GM23248 (cell line): ENCODE measurements around the gene RUVBL2. TPM values are rescaled to one million over a fixed set of nuclear protein-coding genes. Genes with fewer than 3 reads are reported as not detected.

Experiments used
- DNase-seq: peaks from one replicate; pipeline ENCODE4 v3.0.0-alpha.2; 2015
- H2AFZ ChIP-seq: fragments of 200-600 bp; sonication (generic); 2 replicates; pipeline ENCODE4 v1.6.1; 2016; ENCODE audit warnings: antibody characterized with exemption
- H3F3A ChIP-seq: fragments of 200-600 bp; sonication (generic); 2 replicates; pipeline ENCODE4 v1.6.1; 2016; ENCODE audit warnings: mild to moderate bottlenecking, antibody characterized with exemption, mixed run types; ENCODE audit not compliant: insufficient read depth
- H3K27ac ChIP-seq: fragments of 200-600 bp; sonication (generic); 2 replicates; pipeline ENCODE4 v1.5.1; 2016; ENCODE audit warnings: mild to moderate bottlenecking
- H3K27me3 ChIP-seq: fragments of 200-600 bp; sonication (generic); replicated peaks from 2 replicates; pipeline ENCODE4 v1.6.1; 2016; ENCODE audit warnings: mild to moderate bottlenecking; ENCODE audit not compliant: insufficient read depth
- H3K36me3 ChIP-seq: fragments of 200-600 bp; sonication (generic); 2 replicates; pipeline ENCODE4 v1.6.1; 2016; ENCODE audit warnings: low read depth, mild to moderate bottlenecking
- H3K4me1 ChIP-seq: fragments of 200-600 bp; sonication (generic); 2 replicates; pipeline ENCODE4 v1.6.1; 2016; ENCODE audit warnings: mild to moderate bottlenecking; ENCODE audit not compliant: insufficient read depth
- H3K4me2 ChIP-seq: fragments of 200-600 bp; sonication (generic); one replicate; pipeline ENCODE4 v1.6.1; 2016; ENCODE audit warnings: mild to moderate bottlenecking; ENCODE audit not compliant: unreplicated experiment
- H3K4me3 ChIP-seq: fragments of 200-600 bp; sonication (generic); 2 replicates; pipeline ENCODE4 v1.5.1; 2016; ENCODE audit warnings: mild to moderate bottlenecking
- H3K79me2 ChIP-seq: fragments of 200-600 bp; sonication (generic); 2 replicates; pipeline ENCODE4 v1.6.1; 2016; ENCODE audit warnings: mild to moderate bottlenecking; ENCODE audit not compliant: insufficient read depth
- H3K9ac ChIP-seq: fragments of 200-600 bp; sonication (generic); 2 replicates; pipeline ENCODE4 v1.6.1; 2016; ENCODE audit warnings: mild to moderate bottlenecking
- H3K9me2 ChIP-seq: fragments of 200-600 bp; sonication (generic); 2 replicates; pipeline ENCODE4 v1.6.1; 2016; ENCODE audit warnings: mixed run types, mild to moderate bottlenecking, moderate library complexity; ENCODE audit not compliant: insufficient read depth
- H3K9me3 ChIP-seq: fragments of 200-600 bp; sonication (generic); one replicate; pipeline ENCODE4 v1.6.1; 2017; ENCODE audit warnings: low read depth
- H4K20me1 ChIP-seq: fragments of 200-600 bp; sonication (generic); 2 replicates; pipeline ENCODE4 v1.6.0; 2016; ENCODE audit not compliant: insufficient read depth
- EZH2 ChIP-seq: fragments of 200-600 bp; sonication (generic); IDR thresholded peaks from 2 replicates; pipeline ENCODE4 v1.6.1; 2018; ENCODE audit warnings: antibody characterized with exemption, mild to moderate bottlenecking; ENCODE audit not compliant: insufficient read depth, poor library complexity, severe bottlenecking
- EZH2phosphoT487 ChIP-seq: fragments of 200-600 bp; sonication (generic); IDR thresholded peaks from 2 replicates; pipeline ENCODE4 v1.6.1; 2018; ENCODE audit warnings: antibody characterized with exemption, moderate library complexity, mild to moderate bottlenecking, low read depth; ENCODE audit not compliant: insufficient read depth
- WGBS, 2 experiments: methylation state at CpG; one replicate each; pipeline ENCODE4 v1.1.6; 2015 to 2017; ENCODE audit warnings: low lambda C conversion rate in 2 of 2, low coverage in 1 of 2; ENCODE audit errors: missing lambda C conversion rate in 2 of 2; 5-methylcytosine and 5-hydroxymethylcytosine counted together
- in situ Hi-C: fragments of 300-500 bp; cut with MboI; formaldehyde crosslinking; loops from 2 replicates; pipeline ENCODE4 v1.15.0; 2020
- polyA plus RNA-seq: library from polyadenylated mRNA; unstranded; fragments of >200 nt; fragmentation: Nextera tagmentation; extraction: Ambion mirVana; gene quantifications from 2 replicates; pipeline ENCODE4 v1.2.1, GENCODE V29; 2016
- total RNA-seq: library from RNA; depleted of rRNA; stranded (reverse); fragments of >200 nt; shearing (Covaris generic); gene quantifications from 2 replicates; pipeline ENCODE4 v1.2.3, GENCODE V29; 2014

RUVBL2 gene
- total and polyA plus RNA-seq, 2 experiments from 2014 or later = 129 to 177 TPM

DNA sequence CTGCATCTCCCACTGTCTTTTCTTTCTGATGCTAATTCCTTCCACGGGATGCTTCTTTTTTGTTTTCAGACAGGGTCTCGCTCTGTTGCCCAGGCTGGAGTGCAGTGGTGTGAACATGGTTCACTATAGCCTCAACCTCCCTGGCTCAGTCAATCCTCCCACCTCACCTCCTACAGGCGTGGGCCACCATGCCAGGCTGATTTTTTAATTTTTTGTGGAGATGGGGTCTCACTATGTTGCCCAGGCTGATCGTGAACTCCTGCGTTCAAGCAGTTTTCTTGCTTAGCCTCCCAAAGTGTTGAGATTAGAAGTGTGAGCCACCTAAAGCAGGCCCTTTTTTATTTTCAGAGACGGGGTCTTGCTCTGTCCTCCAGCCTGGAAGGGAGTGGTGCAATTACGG, 5.4 kb upstream of the RUVBL2 start:
- Histone ChIP-seq H3K4me2 (no peak overlapping the region), H3K79me2 (peaks cover 58% of the 10 kb centered on the region), H3K36me3 (peaks cover 40% of the 10 kb centered on the region), H3F3A (0 out of 2 replicates have a peak, but pooled peaks cover 6% of the 10 kb centered on the region), H3K27ac (no peak overlapping the region), H3K4me1 (peaks cover 10% of the 10 kb centered on the region; the same call in 1 of the 2 replicates), H2AFZ (no peak overlapping the region), H3K9ac (no peak overlapping the region), H3K27me3 (no peaks in the 10 kb centered on the region), H3K9me2 (no peaks in the 10 kb centered on the region), H3K9me3 (no peaks in the 10 kb centered on the region), H3K4me3 (no peak overlapping the region), H4K20me1 (0 out of 2 replicates have a peak, but pooled peaks cover 4% of the 10 kb centered on the region)
- no peak for DNase-seq
- in situ Hi-C loops = no loop called here
- 97% methylated on average over 7 of the region's 7 CpGs for WGBS, 2 experiments
- TF ChIP-seq EZH2phosphoT487 (no peak), EZH2 (no peak)

DNA sequence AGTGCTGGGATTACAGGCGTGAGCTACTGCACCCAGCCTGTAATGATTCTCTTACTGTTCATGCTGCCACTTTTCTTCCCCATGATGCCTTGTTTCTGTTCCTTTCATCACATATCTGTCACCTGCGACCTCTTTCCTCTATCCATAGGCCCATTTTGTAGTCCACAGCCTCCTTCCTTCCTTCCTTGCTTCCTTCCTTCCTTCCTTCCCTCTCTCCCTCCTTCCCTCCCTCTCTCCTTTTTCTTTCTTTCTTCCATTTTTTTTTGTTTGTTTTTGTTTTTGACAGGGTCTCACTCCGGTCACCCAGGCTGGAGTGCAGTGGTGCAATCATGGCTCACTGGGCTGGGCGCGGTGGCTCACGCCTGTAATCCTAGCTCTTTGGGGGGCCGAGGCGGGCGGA, 4.8 kb upstream of the RUVBL2 start:
- H4K20me1 ChIP-seq = 0 out of 2 replicates have a peak, but pooled peaks cover 4% of the 10 kb centered on the region
- H3K9me3 ChIP-seq = no peaks in the 10 kb centered on the region
- no peak for TF ChIP-seq EZH2
- TF ChIP-seq EZH2phosphoT487 = no peak
- 89 to 91% methylated on average over 9 of the region's 9 CpGs for WGBS, 2 experiments
- H3K27me3 ChIP-seq = no peaks in the 10 kb centered on the region
- H3K9me2 ChIP-seq = no peaks in the 10 kb centered on the region
- H3K79me2 ChIP-seq = peaks cover 60% of the 10 kb centered on the region
- DNase-seq = no peak
- no peak overlapping the region for H3K27ac ChIP-seq
- H3K4me3 ChIP-seq = no peak overlapping the region
- H3K4me2 ChIP-seq = no peak overlapping the region
- H3K4me1 ChIP-seq = peaks cover 10% of the 10 kb centered on the region; the same call in 1 of the 2 replicates
- 0 out of 2 replicates have a peak, but pooled peaks cover 5% of the 10 kb centered on the region for H3F3A ChIP-seq
- H2AFZ ChIP-seq = no peak overlapping the region
- in situ Hi-C loops = no loop called here
- peaks cover 34% of the 10 kb centered on the region for H3K36me3 ChIP-seq
- H3K9ac ChIP-seq = no peak overlapping the region

DNA sequence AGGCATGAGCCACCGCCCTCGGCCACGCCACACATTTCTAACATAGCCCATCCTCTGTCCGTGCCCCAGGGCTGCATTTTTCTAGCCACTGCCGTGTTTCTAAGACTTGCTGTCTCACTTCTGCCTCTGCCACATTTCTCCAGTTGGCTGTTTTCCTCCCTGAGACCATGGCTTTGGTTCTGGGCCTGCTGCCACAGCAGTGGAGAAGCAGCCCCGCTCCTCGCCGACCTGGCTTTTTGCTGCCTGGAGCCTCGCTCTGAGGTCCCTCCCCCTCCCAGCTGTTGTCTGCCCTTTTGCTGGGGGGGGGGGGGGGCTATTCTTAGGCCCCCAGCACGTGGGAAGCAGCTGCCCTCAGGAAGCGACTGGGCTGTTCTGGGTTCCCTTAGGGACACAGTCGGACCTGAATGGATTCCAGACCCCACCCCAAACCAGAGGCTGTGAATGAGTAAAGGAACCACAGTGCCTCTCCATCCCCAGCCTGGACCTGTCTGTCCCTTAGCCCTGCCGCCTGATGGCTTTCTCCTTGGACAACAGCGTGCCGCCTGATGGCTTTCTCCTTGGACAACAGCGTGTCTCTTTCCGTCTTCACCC, 3.9 kb upstream of the RUVBL2 start:
- Histone ChIP-seq H3F3A (0 out of 2 replicates have a peak, but pooled peaks cover 5% of the 10 kb centered on the region), H3K9me2 (no peaks in the 10 kb centered on the region), H3K4me1 (peaks cover 14% of the 10 kb centered on the region; the same call in 1 of the 2 replicates), H3K9me3 (no peaks in the 10 kb centered on the region), H2AFZ (no peak overlapping the region), H3K36me3 (peaks cover 30% of the 10 kb centered on the region), H4K20me1 (0 out of 2 replicates have a peak, but pooled peaks cover 4% of the 10 kb centered on the region), H3K9ac (peak overlapping the region; percentile 20; the same call in 1 of the 2 replicates), H3K4me3 (no peak overlapping the region), H3K79me2 (peaks cover 69% of the 10 kb centered on the region), H3K27me3 (no peaks in the 10 kb centered on the region), H3K27ac (no peak overlapping the region), H3K4me2 (no peak overlapping the region)
- WGBS, 2 experiments = 69 to 80% methylated on average over 14 to 17 of the region's 17 CpGs
- in situ Hi-C loops = no loop called here
- no peak for DNase-seq
- TF ChIP-seq EZH2phosphoT487 (no peak), EZH2 (no peak)

DNA sequence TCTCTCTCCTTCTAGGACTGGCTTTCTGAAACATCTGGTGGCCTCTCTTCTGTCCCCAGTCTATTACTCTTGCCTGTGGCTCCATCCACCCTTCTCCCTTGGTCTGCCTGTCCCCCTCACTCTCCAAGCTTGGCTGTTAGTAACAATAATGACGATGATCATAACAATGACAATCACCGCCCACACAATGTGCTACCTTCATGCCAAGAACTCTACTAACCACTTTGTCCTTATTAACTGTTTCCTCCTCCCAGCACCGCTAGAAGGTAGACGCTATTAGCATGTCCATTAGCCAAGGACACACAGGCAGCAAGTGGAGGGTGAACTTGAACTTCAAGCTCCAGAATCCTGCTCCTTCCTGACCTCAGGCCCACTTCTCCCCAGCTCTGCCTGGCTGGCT, 3.3 kb upstream of the RUVBL2 start:
- DNase-seq = peak; percentile 36
- Histone ChIP-seq H4K20me1 (0 out of 2 replicates have a peak, but pooled peaks cover 4% of the 10 kb centered on the region), H3K79me2 (peaks cover 75% of the 10 kb centered on the region), H3K36me3 (peaks cover 24% of the 10 kb centered on the region; the same call in 1 of the 2 replicates), H3K4me1 (peaks cover 17% of the 10 kb centered on the region; the same call in 1 of the 2 replicates), H2AFZ (no peak overlapping the region), H3K27ac (no peak overlapping the region), H3K4me3 (no peak overlapping the region), H3K9ac (peak overlapping the region; percentile 20; the same call in 1 of the 2 replicates), H3K4me2 (peak overlapping the region; percentile 11), H3F3A (0 out of 2 replicates have a peak, but pooled peaks cover 5% of the 10 kb centered on the region), H3K27me3 (no peaks in the 10 kb centered on the region), H3K9me2 (no peaks in the 10 kb centered on the region), H3K9me3 (no peaks in the 10 kb centered on the region)
- TF ChIP-seq EZH2 (no peak), EZH2phosphoT487 (no peak)
- 61 to 67% methylated on average over 4 of the region's 4 CpGs for WGBS, 2 experiments
- in situ Hi-C loops = no loop called here
